CD4-positive, alpha-beta T cell treated with Interleukin-15 for 1 hour (primary cell): Measurements from ENCODE around the gene SCN5A.
"Not testable (repeated sequence)": the region's sequence is repeated elsewhere in the genome, so short reads cannot be mapped to it uniquely, and the experiment has no call there.

ENCODE experiments used
- DNase-seq: peaks from one replicate; pipeline ENCODE4 v3.0.0-alpha.2; 2020

SCN5A gene

DNA sequence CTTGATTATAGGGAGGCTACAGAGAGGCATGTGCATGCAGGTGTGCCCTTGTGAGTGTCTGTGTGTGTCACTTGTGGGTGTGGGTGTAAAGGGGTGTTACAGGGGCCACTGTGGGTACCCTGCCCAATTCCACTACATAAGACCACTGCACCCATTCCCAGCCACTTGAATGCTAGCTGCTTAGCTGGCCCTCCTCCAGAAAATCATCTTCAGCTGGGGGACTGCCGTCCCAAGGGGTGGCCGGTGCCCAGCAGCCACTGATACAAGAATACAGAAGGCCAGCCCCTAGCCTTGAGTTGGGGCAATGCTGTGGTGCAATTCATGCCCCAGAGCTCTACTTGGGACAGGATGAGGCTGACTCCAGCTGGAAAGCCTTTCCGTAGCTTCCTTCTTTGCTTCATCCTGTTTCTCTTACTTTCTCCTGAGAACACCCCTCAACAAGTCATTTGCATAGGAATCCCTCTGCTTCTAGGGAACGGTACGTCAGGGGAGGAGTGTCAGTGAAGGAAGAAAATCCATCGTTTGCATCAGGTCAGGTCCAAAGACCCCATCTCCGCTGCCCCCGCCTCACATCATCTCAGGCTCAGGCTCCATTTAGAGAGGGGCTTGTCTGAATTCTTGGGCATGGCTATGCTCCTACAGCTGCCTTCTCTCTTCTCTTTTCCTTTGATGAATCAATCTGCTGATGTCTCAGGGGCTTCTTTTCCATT is 72.0 kb downstream of the SCN5A start:
- DNase-seq = no peak

GRCh38 chr3:38576526-38577370 is 72.7 kb downstream of the SCN5A start:
- no peak for DNase-seq

DNA sequence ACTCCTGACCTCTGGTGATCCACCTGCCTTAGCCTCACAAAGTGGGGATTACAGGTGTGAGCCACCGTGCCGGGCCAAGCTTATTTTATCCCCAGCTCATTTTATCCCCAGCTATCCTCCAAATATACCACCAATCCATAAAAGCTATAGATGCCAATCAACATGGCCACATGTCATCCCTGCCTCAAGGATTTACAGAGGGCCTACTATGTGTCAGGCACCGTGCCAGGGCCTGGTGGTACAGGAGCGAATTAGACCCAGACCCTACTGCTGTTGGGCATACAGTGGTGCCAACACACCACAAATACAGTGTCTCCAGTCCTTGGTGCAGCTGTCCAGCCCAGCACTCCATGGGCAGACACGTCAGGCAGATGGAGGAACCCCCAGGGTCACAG is 73.4 kb downstream of the SCN5A start:
- DNase-seq = no peak

- no peak for DNase-seq
Measured at GRCh38 chr3:38575279-38575843, 74.1 kb downstream of the SCN5A start.

GRCh38 chr3:38574411-38575278 is 74.8 kb downstream of the SCN5A start:
- DNase-seq = no peak

DNA sequence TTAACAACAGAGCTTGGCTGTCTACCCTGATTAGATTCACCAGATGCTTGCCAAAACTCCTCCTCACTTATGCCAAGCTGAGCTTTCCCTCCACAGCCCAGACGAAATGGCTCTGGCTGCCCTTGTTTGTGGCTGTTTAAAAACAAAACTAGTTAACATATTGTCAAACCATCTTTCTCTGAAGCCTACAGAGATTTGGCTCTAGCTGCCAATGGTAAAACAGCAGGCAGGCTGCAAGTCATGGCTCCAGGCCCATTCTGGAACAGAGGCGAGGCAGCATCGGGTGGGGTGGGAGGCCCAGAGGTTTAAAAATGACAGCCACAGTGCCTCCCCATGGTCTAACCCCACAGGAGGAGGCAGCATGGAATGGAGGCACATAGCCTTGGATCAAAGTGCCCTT is 75.9 kb downstream of the SCN5A start:
- no peak for DNase-seq

GRCh38 chr3:38573111-38573510 is 76.4 kb downstream of the SCN5A start:
- no peak for DNase-seq

DNA sequence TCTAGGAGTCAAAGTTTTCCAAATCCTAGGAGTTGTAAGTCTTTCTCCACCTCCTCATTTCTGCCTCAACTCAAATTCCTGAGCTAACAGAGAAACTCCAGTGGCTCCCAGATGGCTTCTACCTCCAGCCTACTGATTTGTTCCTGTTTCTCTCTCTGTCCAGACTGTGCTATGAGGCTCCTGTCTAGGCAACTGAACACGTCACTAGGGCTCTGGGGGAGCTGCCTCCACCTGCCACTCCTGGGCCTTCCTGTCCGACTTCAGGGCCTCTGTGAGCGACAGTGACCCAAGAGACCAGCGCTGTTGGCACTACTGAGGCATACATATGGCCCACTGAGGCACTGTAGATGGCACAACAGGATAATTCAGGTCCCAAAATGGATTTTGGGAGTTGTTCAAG is 82.0 kb downstream of the SCN5A start:
- no peak for DNase-seq

DNA sequence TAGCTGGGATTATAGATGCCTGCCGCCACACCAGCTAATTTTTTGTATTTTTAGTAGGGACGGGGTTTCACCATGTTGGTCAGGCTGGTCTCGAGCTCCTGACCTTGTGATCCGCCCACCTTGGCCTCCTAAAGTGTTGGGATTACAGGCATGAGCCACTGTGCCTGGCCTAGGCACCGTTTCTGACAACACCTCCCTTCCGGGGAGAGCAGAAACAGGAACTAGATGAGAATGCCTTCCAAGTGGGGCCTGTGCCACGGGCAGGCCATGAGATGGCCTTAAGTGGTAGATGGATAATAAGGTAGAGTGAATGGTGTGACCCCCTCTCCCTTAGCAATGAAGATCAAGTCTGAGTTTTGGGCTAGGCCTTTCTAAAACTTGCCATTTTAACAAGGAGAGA is 82.7 kb downstream of the SCN5A start:
- not testable (repeated sequence) for DNase-seq

DNA sequence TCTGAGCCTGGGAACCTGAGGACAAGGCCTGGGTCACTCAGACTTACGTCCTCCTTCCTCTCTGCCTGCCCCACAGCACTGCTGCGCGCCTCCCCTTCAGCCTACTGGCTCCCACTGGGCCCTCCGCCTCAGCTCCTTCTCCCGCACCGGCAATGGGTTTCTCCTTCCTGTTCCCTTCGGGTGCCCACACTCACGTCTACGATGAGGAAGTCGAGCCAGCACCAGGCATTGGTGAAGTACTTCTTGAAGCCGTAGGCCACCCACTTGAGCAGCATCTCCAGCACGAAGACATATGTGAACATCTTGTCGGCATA is 83.3 kb downstream of the SCN5A start:
- DNase-seq = no peak

GRCh38 chr3:38565339-38566214 is 83.9 kb downstream of the SCN5A start:
- no peak for DNase-seq

DNA sequence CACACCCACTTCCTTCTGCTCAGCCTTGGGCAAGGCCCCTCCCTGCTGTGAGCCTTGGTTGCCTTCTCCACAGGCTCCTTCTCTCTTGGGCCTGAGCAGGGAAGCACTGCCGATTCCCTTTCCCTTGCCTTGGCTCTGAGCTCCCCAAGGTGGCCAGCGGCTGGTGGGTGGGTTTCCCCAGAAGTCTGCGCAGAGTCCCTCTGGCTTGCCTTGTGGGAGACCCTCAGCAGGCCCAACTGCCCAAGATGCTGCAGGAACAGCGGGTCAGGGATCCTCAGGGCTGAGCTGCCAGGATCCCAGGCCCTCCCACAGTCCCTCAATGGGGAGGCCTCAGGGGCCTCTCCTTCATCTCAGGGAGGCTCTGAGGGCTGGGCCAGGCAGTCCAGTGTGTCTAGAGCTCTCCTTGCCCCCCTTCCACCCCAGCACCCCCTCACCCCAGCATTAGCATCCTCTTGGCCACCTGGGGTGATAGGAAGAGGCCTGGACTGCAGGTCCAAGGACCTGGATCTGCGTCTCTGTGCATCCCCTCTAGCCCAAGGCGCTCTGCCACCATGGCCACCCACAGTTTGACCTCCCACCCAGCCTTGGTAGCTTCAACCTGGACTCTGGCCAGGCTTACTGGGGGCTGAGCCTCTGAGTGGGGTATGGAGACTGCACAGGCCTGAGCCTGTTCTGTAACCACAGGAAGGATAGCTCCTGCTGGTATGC is 84.7 kb downstream of the SCN5A start:
- DNase-seq = no peak

DNA sequence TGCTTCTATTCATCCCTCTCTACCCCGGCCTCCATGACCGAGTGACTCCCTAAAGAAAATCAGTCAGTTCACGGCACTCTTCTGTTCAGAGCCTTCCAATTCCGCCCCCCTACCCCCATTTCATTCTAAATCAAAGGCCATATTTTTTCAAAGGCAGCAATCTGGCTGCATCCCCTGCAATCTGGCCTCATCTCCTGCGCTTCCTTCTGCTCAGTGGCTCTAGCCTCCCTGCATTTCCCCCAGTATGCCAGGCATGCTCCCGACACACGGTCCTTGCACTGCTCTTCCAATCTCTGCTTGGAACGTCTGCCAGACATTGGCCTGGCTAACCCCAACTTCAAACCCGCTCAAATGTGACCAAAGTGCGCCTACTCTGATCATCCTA is 85.6 kb downstream of the SCN5A start:
- no peak for DNase-seq

GRCh38 chr3:38563070-38563885 is 86.2 kb downstream of the SCN5A start:
- no peak for DNase-seq

- no peak for DNase-seq
Measured at GRCh38 chr3:38562467-38562925, 87.0 kb downstream of the SCN5A start.

DNA sequence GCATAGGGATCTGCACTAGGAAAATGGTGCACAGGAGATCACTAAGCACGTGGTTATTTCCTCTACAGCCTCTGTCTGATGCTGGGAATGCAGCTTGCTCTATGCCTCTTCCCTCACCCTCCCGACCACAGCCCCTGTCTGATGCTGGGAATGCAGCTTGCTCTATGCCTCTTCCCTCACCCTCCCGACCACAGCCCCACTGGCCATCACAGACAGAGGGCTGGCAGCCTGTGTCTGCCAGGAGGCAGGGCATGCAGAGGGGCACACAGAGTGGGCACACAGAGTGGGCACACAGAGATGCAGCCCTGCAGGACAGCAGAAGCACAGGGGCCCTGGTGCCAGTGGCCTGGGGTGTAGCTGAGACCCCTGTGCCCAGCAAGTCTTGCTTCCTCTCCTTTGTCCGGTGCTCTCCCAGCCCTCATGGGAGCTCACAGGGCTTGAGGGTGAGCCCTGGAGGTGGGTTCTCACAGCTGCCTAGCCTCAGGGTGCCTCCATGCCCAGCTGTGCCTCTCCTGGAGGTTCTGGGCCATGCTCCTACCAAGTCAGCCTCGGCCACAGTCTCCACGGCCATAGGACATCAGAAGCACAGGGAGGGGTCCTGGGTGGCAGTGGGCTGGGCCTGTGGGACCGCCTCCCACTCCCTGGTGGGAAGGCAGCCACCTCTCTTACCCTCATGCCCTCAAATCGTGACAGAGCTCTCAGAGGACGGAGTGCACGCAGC is 87.6 kb downstream of the SCN5A start:
- DNase-seq = no peak

DNA sequence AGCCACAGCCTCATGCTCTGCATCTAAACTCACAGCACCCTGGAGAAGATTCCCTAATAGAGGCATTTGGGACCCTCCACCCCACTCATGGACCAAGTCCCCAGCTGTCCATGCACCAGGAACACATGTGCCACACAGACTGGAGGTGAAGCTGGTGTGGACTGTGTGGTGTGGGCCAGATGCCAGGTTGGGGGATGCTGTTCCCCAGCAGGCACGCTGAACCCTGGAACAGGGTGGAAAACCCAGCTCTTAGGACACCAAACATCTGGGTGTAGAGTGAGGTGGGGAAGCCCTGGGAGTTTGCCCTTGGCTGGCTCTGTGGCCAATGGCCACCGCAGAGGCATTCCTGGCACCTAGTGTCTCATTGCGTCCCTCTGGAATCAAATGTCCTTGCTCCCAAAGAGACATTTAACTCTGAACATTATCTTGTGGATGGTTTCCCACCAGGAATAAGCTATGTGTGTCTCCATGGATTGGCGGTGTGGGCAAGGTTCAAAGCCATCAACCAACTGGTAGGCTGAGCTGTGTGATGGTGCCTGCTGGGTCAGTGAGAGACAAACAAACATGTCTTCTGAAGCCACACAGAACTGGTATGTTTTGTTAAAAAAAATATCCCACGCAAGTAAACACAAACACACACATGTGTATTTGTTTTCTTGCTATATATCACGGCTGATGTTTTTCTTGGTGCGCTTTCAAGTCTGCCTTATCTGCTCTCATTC is 88.3 kb downstream of the SCN5A start:
- no peak for DNase-seq

DNA sequence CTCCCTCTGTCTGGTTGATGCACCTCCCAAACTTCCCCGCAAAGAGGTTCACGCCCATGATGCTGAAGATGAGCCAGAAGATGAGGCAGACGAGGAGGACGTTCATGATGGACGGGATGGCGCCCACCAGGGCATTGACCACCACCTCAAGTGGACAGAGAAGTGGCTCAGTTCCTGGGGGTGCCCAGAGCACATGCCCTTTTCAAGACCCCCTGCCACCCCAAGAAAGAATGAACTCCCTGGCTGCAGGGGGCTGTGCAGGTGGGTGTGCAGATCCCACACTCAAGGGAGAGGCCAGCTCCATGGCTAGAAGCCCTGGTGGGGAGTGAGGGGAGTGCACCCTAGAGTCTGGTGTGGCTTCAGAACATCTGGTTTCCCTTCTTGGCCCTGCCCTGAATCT is 89.2 kb downstream of the SCN5A start:
- DNase-seq = no peak

GRCh38 chr3:38558864-38559263 is 90.6 kb downstream of the SCN5A start:
- no peak for DNase-seq
